ENCODE results near the gene SMARCE1.
A peak's percentile ranks its signal among the peaks of the same experiment; 100 is the strongest.
"Not testable (repeated sequence)": the region's sequence is repeated elsewhere in the genome, so short reads cannot be mapped to it uniquely, and the experiment has no call there.

The SMARCE1 gene

DNA sequence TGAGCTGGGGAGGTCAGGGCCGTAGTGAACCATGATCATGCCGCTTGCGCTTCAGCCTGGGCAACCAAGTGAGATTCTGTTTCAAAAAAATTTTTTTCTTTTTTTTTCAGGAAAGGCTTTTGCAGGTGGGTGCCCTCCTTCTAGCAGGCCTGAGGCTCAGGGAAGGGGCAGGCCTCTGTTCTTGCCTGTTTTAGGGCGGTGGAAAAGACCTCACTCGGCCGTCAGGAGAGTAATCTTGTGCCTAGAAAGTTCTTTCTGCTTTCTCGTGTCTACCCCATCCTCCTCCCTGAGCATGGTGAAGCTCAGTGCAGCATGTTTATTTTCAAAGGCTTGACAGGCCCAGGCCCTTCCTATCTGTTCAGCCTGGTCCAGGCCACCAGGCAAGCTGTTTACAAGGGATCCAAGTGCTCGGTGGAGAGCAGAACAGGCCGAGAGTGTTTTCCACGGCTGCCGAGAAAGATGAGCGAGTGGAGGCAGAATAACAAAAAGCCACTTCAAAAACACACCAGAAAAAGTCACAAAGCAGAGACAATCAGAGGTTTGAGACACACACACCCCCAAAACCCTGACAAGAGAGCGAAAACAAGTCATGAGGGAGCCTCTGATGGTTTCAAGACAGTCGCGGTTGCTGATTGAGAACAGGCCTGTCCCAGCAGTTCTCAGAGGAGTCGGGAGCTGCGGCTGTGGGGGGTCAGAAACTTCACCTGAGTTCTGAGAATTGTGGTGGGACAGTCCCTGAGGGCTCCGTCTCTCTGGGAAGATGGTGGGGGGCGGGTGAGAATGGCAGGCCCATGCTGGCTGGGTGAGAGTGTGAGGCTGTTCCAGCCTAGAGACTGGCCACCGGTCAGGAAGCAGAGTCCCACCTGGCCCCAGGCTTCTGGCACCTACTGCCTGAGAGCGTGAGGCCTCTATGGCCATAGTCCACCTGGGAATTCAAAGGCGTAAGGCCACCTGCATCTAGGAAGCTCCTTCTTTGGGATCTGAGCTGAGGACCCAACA is 44.9 kb downstream of the SMARCE1 start:
- TF ChIP-seq JUND (IDR thresholded peaks at IDR 0.05; ENCODE audit: low read depth): no peak
- in situ Hi-C loops (cut with HindIII; ENCODE audit: low pct_unique_long_range_greater_than_20kb, low sequenced_read_pairs): no loop called here
- DNase-seq (ENCODE audit: low read depth in 1 of 2, low spot score in 1 of 2): no peak

DNA sequence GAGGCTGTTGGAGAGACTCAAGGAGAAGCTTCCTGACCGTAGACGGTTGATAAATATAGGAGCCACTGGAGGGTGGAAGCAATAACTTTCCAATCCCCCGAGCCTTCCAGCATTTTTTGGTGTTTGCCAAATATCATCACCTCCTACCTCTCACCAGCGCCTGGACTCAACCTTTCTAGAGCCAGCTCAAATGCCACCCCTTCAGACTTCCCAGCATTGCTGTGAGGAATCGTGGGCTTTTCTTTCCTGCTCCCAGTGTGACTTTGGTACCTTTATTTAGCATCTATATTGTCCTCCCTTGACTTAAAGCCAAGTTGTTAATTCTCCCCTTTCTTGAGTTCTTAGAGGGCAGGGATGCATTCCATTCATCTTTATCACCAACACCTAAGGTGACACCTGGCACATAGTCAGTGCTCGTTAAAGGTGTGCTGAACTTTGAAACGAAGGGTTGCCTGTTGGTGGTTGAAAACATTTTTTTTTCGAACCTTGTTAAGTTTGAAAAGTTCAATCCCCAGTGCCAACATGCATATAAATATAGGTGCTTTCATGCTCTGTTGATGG is 47.1 kb downstream of the SMARCE1 start:
- no peak for TF ChIP-seq JUND (IDR thresholded peaks at IDR 0.05; ENCODE audit: low read depth)
- in situ Hi-C loops (cut with HindIII; ENCODE audit: low pct_unique_long_range_greater_than_20kb, low sequenced_read_pairs): no loop called here
- peak in 1 of 2 experiments; percentile 50 for DNase-seq (ENCODE audit: low read depth in 1 of 2, low spot score in 1 of 2)

GRCh38 chr17:40599468-40599763 is 48.2 kb downstream of the SMARCE1 start:
- DNase-seq (ENCODE audit: low read depth in 1 of 2, low spot score in 1 of 2): no peak
- TF ChIP-seq JUND (IDR thresholded peaks at IDR 0.05; ENCODE audit: low read depth): no peak
- in situ Hi-C loops (cut with HindIII; ENCODE audit: low pct_unique_long_range_greater_than_20kb, low sequenced_read_pairs): no loop called here

GRCh38 chr17:40598619-40599467 is 48.8 kb downstream of the SMARCE1 start:
- TF ChIP-seq JUND (IDR thresholded peaks at IDR 0.05; ENCODE audit: low read depth): no peak
- no peak for DNase-seq (ENCODE audit: low read depth in 1 of 2, low spot score in 1 of 2)
- in situ Hi-C loops (cut with HindIII; ENCODE audit: low pct_unique_long_range_greater_than_20kb, low sequenced_read_pairs): no loop called here

DNA sequence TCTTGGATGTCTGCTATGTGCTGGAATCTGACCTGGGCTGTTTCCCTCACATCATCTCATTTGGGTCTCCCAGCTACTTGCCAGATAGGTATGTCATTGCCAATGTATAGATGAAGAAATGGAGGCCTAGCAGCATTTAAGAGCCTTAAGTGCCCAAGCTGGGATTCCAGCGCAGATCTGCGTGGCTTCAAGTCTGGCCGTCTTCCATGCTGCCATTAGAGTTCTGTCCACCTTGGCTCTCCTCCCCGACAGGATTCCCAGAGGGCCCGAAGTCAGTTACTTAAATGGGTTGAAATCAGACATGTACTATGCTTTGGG is 49.4 kb downstream of the SMARCE1 start:
- DNase-seq (ENCODE audit: low read depth in 1 of 2, low spot score in 1 of 2): no peak
- TF ChIP-seq JUND (IDR thresholded peaks at IDR 0.05; ENCODE audit: low read depth): no peak
- in situ Hi-C loops (cut with HindIII; ENCODE audit: low pct_unique_long_range_greater_than_20kb, low sequenced_read_pairs): no loop called here

DNA sequence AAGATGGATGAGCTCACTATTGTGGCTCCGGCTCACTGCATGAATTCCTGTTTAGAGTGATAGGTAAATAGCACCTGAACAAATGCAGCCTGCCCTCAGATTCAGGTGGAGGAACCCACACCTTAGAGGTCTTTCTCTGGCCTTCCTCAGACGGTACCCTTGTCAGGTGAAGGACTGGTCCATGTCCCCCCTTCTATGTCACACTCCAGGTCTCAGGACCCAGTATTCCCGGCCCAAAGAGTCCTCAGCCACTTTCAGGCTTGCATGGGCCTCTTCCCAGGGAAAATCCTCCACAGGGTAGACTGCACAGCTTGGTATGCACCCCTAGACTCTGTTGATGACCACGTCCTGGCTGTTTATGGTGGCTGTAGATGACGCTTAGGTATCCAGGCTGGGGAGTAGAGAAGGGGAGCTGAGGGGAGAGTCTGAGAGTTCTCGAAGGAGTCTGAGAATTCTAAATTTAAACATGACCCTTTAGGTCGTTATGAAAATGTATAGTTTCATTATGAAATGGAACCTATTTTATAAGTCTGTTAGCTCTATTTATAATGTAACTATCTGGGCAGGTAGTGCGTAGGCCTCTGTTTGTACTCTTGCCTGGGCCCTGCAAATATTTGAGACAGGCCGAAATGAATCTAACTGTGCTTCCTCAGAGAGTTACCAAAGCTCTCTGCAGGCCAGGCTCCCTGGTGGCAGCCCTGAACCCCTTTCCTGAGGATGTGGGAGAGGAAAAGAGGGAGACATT is 49.9 kb downstream of the SMARCE1 start:
- in situ Hi-C loops (cut with HindIII; ENCODE audit: low pct_unique_long_range_greater_than_20kb, low sequenced_read_pairs): no loop called here
- no peak for TF ChIP-seq JUND (IDR thresholded peaks at IDR 0.05; ENCODE audit: low read depth)
- DNase-seq (ENCODE audit: low read depth in 1 of 2, low spot score in 1 of 2): no peak

DNA sequence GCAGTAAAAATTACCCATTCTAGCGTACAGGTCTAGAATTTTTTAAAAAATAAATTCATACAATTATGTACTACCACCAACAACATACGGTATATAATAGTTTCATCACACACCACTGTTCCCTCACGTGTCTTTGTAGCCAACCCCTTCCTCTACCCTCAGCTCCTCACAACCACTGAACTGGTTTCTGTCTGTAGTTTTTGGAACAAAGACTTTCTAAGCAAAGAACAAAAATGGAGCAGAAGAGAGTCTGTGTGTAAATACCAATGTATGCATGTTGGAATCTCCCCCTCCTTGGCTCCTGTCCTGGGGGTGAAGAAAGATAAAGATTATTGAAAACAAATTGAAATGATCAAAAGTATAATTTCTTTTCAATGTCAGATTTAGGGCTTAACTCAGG is 50.5 kb downstream of the SMARCE1 start:
- DNase-seq (ENCODE audit: low read depth in 1 of 2, low spot score in 1 of 2): no peak
- no peak for TF ChIP-seq JUND (IDR thresholded peaks at IDR 0.05; ENCODE audit: low read depth)
- in situ Hi-C loops (cut with HindIII; ENCODE audit: low pct_unique_long_range_greater_than_20kb, low sequenced_read_pairs): no loop called here

- peak in 1 of 2 experiments; percentile 77 for DNase-seq (ENCODE audit: low read depth in 1 of 2, low spot score in 1 of 2)
- no peak for TF ChIP-seq JUND (IDR thresholded peaks at IDR 0.05; ENCODE audit: low read depth)
- in situ Hi-C loops (cut with HindIII; ENCODE audit: low pct_unique_long_range_greater_than_20kb, low sequenced_read_pairs): no loop called here
Measured at GRCh38 chr17:40596261-40596919, 51.2 kb downstream of the SMARCE1 start.

GRCh38 chr17:40590742-40591141 is 56.9 kb downstream of the SMARCE1 start:
- no peak for DNase-seq (ENCODE audit: low read depth in 1 of 2, low spot score in 1 of 2)
- no peak for TF ChIP-seq JUND (IDR thresholded peaks at IDR 0.05; ENCODE audit: low read depth)
- in situ Hi-C loops (cut with HindIII; ENCODE audit: low pct_unique_long_range_greater_than_20kb, low sequenced_read_pairs): no loop called here

DNA sequence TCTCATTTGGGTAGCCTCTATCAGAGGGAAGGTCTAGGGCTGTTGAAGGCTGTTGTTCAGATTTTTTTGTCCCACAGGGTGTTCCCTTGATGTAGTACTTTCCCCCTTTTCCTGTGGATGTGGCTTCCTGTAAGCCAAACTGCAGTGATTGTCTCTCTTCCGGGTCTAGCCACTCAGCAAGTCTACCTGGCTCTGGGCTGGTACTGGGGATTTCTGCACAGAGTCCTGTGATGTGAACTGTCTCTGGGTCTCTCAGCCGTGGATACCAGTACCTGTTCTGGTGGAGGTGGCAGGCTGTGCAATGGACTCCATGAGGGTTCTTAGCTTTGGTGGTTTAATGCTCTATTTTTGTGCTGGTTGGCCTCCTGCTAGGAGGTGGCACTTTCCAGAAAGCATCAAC is 59.1 kb downstream of the SMARCE1 start:
- in situ Hi-C loops (cut with HindIII; ENCODE audit: low pct_unique_long_range_greater_than_20kb, low sequenced_read_pairs): no loop called here
- no peak for TF ChIP-seq JUND (IDR thresholded peaks at IDR 0.05; ENCODE audit: low read depth)
- no peak for DNase-seq (ENCODE audit: low read depth in 1 of 2, low spot score in 1 of 2)

- in situ Hi-C loops (cut with HindIII; ENCODE audit: low pct_unique_long_range_greater_than_20kb, low sequenced_read_pairs); DNase-seq (ENCODE audit: low read depth in 1 of 2, low spot score in 1 of 2): not testable (repeated sequence)
Measured at GRCh38 chr17:40586264-40586663, 61.4 kb downstream of the SMARCE1 start.

DNA sequence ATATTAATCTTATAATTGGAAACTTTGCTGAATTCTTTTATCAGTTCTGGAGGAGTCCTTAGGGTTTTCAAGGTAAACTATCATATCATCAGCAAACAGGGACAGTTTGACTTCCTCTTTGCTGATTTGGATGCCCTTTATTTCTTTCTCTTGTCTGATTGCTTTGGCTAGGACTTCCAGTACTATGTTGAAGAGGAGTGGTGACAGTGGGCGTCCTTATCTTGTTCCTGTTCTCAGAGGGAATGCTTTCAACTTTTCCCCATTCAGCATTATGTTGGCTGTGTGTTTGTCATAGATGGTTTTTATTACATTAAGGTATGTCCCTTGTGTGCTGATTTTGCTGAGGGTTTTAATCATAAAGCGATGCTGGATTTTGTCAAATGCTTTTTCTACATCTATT is 62.7 kb downstream of the SMARCE1 start:
- DNase-seq (ENCODE audit: low read depth in 1 of 2, low spot score in 1 of 2): peak in 1 of 2 experiments; percentile 71
- peak; percentile 39; the same call in 1 of the 2 replicates for TF ChIP-seq JUND (IDR thresholded peaks at IDR 0.05; ENCODE audit: low read depth)
- in situ Hi-C loops (cut with HindIII; ENCODE audit: low pct_unique_long_range_greater_than_20kb, low sequenced_read_pairs): not testable (repeated sequence)

Measured in T47D (cell line).